ENCODE measurements around the gene RBMS3.
A peak's percentile ranks its signal among the peaks of the same experiment; 100 is the strongest.
"Not testable (repeated sequence)": the region's sequence is repeated elsewhere in the genome, so short reads cannot be mapped to it uniquely, and the experiment has no call there.

The RBMS3 gene

DNA sequence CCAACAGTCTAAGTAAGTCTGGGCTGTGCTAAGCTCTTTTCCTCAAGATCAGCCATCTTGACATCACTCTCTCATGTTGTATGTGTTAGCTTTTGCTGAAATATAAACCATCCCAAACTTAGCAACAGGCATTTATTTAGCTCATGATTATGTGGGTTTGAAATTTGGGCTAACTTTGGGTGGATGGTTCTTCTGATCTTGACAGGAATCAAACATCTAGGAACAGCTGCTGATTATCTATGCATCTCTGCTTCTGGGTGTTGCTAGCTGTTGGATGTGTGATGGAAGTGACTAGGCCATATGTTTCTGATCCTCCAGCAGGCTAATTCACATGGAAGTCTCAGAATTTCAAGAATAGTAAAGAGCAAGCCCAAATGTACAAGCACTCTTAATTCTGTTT is 710.3 kb downstream of the RBMS3 start:
- no peak for DNase-seq

DNA sequence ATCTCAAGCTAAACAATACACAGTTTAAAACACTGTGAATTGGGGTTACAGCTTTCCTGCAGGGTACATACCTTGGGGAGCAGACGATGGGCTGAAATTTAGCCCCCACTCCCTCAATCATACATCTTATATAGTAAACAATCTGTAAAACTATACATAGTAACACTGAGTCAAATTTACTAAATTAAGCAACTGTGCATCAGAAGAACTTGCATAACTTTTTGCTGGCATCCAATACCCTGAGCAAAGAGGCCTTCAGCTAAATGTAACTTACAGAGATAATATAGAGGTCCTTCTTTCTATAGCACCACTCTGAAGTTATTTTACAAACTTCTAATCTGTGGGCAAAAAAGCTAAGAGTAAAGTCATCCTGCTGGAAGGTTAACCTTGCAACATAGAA is 721.9 kb downstream of the RBMS3 start:
- DNase-seq = no peak

DNA sequence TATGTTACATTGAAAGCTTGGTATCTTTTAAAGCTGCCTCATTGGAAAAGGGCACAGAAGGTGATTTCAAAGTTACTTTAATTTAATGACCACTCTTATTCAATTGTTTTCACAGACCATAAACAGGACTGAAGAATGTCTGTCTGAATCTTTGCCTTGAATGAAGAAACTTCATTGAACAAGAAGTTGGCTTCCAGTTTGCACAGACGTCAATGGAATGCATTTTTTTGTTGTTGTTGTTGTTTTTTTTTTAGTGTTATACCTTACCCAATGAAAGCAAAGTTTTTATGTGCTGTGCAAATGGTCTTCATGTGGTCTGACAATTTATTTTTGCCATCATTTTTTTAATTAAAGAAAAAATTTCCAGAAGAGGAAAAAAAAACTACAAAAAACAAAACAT is 722.9 kb downstream of the RBMS3 start:
- DNase-seq = no peak

DNA sequence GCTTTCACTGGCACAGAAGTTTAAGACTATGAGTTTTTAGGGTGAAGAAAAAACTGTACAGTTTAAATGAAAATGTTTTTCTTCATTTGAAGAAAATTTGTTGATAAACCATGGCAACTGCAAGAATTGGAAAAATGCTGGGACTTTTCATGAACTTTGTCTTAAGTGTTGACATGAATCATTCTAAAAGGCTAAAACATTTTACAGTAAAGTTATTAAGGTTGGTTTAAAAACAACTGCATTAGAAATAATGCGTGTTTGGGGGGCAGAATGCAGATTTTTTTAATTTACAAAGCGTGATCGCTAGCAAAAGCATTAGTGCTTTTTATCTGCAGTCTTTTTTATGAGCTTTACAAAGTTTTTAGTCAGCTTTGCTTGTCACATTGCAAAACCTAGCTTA is 723.6 kb downstream of the RBMS3 start:
- DNase-seq = no peak

DNA sequence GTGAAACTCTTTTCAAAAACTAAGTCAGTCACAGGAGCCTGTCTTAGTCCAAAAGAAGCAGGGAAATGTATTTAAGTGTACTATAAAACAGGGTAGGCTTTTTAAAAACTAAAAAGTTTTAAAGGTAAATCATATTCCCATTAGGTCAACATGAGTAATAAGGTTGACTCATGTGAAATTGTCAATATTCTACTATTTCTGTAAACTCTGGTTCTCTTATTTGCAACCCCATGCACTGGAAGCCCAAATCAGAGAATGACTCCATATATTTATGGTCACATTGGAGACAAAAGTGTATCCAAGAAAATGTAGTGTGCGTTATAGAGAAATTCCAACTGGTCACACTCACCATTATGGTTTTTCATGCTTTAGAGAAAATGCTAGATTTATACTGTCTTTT is 725.2 kb downstream of the RBMS3 start:
- DNase-seq = no peak

DNA sequence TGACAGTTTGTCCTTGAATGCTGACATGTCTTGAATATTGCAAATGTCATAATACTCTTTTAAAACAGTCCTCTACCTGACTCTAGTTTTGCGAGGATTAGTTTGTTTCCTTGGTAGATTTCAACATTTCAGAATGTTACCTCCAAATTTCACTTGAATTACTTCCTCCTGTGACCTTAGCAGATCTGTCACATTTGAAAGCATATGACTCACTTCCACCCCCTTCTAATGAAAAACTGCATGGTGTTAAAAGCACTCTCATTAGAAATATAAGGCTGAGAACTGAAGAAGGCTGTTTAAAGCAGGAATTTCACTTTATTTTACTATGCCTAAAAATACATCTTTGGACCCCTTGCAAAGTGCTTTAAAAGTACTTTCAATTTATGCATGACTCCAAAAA is 726.8 kb downstream of the RBMS3 start:
- no peak for DNase-seq

DNA sequence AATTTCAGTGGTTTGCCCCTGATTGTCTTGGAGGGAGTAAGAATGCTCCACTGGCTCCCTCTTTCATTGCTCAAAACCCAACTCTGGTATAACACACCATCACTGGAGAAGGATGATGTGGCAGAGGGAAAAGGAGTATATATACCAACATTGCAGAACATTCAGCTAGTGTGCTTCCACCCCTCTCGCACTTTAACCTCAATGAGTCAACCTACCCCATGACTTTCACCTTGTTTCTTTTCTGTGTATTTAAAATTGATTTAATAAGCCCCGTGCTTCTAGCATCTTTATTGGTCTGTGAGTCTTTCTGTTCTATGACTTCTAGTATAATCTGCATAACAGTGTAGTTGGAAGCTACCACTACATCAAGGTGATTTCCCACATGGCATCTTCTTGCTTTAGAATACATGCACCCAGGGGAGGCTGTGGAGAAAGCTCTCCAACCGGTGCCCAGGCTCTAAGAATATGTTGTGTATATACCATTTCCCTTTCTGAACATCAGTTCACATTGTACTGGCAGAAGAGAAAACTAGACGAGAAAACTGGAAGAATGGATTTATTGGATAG is 730.4 kb downstream of the RBMS3 start:
- DNase-seq = no peak

DNA sequence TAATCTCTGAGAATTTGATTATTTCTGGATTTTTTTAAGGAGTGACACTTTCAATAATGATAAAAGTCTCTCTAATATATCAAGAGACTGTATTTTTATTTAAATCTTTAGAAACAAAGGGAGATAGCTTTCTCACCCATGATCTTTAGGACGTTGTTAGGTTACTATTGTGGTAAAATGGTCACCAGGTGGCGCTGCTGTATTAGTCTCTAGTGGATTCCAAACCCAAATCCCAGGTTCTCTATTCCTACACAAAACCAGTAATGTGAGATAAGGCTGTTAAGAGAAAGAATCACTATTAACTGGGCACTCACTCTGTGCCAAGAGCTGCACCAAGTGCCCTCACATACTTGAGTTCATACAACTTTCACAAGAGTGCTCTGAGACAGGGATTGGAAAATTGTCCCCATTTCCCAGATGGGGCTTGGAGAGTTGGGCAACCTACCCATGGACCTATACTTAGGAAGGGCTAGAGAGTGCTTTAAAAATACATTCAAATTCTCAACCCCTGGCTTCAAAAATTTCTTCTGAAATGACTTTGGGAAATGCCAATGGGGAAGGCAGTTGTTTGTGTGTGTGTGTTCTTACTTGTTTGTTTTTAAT is 732.2 kb downstream of the RBMS3 start:
- DNase-seq = peak; percentile 16

DNA sequence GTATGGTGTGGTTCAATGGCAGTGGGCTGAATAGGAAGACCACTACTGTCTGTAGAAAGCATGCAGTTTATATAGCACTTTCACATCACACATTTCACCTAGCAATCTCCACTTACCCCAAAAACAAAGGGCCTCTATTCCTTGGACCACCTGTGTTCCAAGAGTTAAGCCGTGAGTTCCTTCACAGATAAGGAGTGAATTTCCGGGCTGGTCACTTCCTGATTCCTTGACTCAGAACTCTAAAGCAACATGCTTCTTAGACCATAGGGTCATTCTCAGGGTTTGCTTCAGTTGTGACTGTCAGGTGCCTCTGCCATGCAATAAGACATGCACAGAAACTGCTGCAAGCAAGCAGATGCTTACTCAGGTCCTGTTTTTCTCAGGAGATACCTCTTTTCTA is 737.0 kb downstream of the RBMS3 start:
- DNase-seq = no peak

DNA sequence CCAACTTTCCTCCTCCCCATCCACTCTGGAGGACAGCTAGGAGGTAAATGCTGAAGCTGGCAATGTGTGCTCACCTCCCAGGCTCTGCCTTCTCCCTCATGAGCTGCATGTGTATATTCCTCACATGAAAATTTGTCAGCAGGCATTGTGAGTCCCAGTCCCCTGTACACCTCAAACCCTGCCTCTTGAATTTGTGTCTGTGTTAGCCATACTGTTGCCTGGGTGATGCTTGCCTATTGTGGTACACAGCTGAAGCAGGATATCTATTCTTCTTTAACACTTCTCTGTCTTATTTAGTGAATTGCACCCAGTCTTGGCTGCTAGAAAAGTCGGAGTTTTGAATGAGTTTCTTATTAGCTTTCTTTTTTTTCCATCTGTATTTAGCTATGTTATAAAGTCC is 739.5 kb downstream of the RBMS3 start:
- no peak for DNase-seq

DNA sequence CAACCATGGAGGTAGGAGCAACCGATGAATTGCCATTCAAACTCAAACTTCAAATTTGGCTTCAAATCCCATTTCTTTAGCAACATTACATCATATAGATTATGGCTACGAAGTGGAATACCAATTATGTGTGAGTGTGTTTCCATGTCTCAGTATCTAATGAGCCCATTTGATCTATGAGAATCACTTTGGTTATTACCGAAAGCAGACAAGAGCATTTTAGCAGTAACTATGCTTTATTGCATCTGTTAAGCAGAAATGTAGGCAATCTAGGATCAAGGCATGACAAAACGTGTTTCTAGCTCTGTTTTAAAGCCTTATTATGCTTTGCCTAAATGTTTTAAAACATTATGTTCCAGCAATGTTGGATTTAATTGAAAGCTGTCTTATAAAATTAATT is 743.6 kb downstream of the RBMS3 start:
- no peak for DNase-seq

DNA sequence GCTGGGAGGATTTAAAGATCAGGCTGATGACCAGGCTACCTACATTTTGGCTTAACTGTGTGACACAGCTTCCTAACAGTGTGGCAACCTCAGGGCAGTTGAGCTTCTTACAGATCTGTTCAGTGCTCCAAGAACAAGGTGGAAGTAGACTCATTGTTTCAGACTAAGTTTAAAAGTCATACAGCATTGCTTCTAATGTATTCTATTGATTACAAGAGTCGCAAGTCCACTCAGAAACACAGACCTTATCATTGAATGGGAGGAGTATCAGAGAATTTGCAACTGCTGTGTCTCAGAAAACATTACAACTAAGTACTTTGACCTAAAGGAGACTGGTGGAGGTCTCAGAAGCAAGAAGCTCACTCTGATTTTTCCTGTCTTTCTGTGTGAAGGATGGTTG is 746.0 kb downstream of the RBMS3 start:
- DNase-seq = no peak

DNA sequence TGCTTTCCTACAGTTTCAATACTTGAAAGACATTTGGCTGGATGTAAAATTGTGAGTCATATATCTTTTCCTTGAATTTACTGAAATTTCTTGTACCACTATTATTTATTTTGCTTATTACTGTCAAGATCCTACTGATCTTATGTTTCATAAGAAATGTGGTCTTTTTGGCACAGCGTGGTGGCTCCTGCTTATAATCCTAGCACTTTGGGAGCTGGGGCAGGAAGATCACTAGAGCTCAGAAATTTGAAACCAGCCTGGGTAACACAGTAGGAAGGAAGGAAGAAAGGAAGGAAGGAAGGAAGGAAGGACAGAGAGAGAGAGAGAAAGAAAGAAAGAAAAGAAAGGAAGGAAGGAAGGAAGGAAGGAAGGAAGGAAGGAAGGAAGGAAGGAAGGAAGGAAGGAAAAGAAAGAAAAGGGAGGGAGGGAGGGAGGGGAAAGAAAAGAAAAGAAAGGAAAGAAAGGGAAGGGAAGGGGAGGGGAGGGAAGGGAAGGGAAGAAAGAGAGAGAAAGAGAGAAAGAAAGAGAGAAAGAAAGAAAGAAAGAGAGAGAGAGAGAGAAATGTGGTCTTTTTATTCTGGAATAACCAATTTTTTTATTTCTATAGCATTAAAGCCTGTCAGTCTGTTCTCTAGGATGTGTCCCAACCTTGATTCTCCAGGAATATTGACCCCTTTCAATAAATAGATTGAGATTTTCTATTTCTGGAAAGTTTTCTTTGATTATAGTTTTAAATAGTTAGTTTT is 753.5 kb downstream of the RBMS3 start:
- DNase-seq = no peak

DNA sequence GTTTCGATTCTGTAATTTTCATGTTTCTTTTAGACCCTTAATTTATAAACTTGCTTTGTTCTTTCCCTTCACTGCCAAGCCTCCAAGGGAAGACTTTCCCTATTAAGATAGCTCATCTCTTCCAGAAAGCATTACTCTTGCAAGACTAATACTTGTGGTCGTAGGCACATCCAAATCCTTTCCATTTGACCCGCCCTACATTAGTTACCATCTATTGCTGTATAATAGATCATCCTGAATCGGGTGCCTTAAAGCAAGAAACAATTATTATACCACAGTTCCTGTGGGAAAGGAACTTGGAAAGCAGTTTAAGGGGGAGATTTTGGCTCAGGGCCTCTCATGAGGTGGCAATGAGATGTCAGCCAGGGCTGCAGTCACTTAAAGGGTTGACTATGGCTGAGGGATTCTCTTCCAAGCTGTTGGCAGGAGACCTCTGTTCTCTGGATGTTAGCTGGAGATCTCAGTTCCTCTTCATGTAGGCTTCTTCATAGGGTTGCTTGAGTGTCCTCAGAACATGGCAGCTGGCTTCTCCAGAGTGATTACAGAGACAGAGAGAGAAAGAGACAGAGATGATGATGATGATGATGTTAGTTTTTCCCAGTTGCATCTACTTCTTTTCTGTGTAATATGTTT is 755.2 kb downstream of the RBMS3 start:
- no peak for DNase-seq

DNA sequence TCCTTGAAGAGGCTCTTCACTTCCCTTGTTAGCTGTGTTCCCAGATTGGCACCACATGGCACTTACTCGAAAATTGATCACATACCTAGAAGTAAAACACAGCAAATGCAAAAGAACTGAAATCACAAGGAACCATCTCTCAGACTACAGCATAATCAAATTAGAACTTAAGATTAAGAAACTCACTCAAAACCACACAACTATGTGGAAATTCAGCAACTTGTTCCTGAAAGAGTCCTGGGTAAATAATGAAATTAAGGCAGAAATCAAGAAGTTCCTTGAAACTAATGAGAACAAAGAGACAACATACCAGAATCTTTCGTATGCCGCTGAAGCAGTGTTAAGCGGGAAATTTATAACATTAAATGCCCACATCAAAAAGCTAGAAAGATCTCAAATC is 759.3 kb downstream of the RBMS3 start:
- no peak for DNase-seq

DNA sequence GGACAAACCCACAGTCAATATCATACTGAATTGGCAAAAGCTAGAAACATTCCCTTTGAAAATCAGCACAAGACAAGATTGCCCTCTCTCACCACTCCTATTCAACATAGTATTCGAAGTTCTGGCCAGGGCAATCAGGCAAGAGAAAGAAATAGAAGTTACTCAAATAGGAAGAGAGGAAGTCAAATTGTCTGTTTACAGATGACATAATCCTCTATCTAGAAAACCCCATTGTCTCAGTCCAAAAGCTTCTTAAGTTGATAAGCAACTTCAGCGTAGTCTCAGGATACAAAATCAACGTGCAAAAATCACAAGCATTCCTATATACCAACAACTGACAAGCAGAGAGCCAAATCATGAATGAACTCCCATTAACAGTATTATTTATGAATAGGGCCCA is 760.6 kb downstream of the RBMS3 start:
- DNase-seq = not testable (repeated sequence)

DNA sequence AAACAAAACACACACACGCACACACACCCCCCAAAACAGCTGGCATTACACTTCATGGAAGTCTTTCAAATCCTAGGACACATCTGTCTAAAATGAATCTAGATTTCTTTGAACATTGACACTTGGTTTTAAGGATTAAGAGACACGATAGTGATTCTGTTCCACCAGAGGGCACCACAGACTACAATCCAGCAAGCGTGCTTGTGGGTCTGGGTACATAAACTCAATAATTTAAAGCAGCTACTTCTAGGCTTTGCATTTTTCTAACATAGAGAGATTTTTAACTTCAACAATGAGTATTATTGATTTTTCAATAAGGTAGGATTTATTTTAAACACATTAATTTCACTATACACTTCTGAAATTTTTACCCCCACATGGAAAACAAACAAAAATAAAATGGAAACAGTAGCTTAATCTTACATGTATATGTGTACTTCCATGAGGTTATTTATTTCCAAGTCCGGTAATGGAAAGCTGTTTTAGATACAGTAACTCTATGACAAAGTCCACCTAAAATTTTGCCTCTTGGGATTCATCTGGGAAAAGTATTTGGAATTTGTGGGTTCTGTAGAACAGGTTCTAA is 761.5 kb downstream of the RBMS3 start:
- peak; percentile 8 for DNase-seq

DNA sequence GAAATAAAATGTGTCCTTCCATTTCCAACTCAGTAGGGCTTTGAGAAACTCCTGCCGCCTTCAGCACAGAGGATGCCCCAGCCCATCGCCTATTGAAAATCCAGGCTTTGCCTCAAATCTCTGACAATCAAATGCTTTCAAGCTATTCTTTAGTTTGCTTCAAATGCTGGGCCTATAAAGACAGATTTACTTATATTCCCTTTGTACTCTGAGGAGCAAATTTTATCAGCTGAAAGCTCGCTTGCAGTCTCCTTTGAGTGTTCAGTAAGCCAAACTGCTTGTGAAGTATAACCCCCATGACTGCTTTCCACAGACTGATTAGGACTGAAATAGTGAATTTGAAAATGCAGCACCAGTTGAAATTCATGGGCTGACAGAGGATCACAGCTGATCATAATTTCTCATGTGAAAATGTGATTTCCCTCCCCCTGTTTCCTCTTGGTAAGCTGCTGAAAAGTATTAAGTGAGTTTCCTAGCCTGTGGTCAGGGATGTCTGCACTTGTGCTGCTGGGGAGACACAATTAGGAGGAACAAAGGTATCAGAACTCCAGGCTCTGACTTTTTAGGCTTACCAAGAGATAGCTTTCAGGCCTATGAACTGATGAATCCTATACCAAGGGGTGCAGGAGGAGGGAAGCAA is 762.2 kb downstream of the RBMS3 start:
- DNase-seq = no peak

DNA sequence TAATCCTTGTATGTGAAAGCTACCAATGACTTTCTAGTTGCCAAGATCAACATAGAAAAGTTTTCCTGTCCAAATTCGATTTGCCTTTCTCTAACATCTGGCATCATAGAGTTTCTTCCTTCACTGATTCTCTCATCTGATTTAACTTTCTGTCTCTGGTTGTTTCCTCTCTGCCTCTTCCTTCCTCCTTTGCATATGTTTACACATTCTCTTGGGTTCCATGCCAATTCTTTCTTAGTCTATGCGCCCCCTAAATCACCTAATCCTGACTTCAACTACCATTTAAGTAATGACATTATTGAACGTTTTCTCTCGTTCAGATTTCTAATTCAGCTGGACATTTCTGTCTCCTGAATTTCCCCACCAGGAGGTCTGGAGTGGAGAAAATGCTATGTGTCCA is 763.6 kb downstream of the RBMS3 start:
- DNase-seq = no peak

DNA sequence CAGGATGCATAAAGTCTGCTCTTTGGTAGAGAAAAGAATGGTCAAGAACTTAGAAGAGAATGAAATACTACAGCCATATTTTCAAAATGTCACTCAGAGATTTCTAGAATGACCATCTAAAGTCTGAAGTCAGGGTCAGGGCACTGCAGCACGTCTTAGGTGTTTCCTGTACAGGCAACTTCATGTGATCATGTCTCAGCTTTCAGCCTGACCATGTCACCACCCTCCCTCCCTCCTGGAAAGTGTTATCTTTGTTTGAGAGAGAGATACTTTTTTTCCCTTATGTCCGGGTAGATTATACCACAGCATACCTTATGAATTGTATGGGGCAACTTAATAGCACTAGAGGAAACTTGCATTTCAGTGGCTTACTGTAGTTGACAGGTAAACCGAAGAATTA is 767.6 kb downstream of the RBMS3 start:
- DNase-seq = no peak

DNA sequence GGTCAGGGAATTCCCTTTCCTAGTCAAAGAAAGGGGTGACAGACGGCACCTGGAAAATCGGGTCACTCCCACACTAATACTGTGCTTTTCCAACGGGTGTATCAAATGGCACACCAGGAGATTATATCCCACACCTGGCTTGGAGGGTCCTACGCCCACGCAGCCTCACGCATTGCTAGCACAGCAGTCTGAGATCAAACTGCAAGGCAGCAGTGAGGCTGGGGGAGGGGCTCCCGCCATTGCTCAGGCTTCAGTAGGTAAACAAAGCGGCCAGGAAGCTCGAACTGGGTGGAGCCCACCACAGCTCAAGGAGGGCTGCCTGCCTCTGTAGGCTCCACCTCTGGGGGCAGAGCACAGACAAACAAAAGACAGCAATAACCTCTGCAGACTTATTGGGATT is 769.2 kb downstream of the RBMS3 start:
- DNase-seq = not testable (repeated sequence)

DNA sequence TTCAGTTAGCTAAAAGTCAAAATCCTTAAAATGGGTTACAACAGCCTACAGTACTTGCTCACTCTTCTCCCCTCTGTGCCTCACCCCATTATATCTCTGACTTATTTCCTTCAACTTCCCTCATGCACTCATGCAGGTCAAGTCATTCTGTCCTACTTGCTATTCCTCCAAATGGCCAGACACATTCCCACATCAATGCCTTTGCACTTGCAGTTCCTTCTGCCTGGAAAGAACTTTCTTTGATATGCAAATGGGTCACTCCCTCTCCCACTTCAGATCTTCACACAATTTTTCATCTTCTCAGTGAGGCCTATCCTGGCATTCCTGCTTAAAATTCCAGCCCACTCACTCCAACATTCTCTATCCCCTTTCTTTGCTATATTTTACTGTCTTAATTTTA is 778.4 kb downstream of the RBMS3 start:
- DNase-seq = no peak
